GM10248 (cell line): ENCODE results near the gene RPL31.
"Not testable (repeated sequence)": the region's sequence is repeated elsewhere in the genome, so short reads cannot be mapped to it uniquely, and the experiment has no call there.

ENCODE experiments used
- CTCF ChIA-PET: fragments of 300-600 bp; sonication (Branson Sonifier 250); formaldehyde crosslinking; extraction: SDS; loops from one replicate; lab custom pipeline; 2021; ENCODE audit warnings: antibody characterized with exemption; lab: Yijun Ruan, JAX
- POLR2A ChIA-PET: fragments of 350-650 bp; sonication (Branson Sonifier 250); formaldehyde crosslinking; extraction: SDS; loops from one replicate; lab custom pipeline; 2020; ENCODE audit warnings: antibody characterized with exemption; lab: Yijun Ruan, JAX
- DNase-seq: peaks from one replicate; pipeline ENCODE4 v3.0.0; 2012; ENCODE audit errors: extremely low spot score
- CTCF ChIP-seq: IDR thresholded peaks from 2 replicates; pipeline ENCODE4 v1.5.1; 2012; ENCODE audit warnings: mild to moderate bottlenecking, low read depth; ENCODE audit errors: extremely low read depth, missing control alignments, control extremely low read depth

The RPL31 gene

GRCh38 chr2:101041413-101041812 is 39.3 kb downstream of the RPL31 start:
- no peak for TF ChIP-seq CTCF
- ChIA-PET POLR2A (no interaction called here), CTCF (interaction anchor here (0.7 kb wide), 1 partner anchor 43 kb away, joined by 3 read pairs; no protein-coding TSS in a partner anchor)
- DNase-seq = no peak

DNA sequence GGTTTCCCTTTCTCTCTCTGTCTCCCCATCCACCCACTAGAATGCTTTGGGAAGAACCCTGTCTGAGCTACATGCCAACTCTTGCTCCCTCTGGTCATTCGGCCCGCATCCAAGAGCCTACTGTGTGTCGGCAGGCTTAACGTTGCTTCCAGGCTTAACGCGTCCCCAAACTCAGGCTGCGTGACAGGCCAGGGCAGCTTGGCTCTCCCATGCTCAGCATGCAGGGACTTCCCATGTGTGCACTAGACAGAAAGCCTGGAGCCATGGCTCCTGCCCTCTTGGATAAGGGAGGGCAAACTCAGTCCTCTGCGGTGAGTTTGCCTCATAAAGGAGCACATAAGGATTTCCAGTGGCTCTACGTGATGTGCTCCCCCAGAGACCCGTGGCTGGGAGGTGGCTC is 43.2 kb downstream of the RPL31 start:
- DNase-seq = no peak
- TF ChIP-seq CTCF = no peak
- CTCF ChIA-PET = interaction anchor here (0.9 to 2.4 kb wide), 6 partner anchors 10 to 107 kb away, joined by 3 to 11 read pairs (median 4); no protein-coding TSS in a partner anchor
- POLR2A ChIA-PET = no interaction called here

- ChIA-PET POLR2A (no interaction called here), CTCF (interaction anchor here (0.7 to 3.3 kb wide), 4 partner anchors 11 to 105 kb away, joined by 3 to 14 read pairs (median 4); no protein-coding TSS in a partner anchor)
- no peak for TF ChIP-seq CTCF
- no peak for DNase-seq
Observed at GRCh38 chr2:101047075-101047766, 45.1 kb downstream of the RPL31 start.

DNA sequence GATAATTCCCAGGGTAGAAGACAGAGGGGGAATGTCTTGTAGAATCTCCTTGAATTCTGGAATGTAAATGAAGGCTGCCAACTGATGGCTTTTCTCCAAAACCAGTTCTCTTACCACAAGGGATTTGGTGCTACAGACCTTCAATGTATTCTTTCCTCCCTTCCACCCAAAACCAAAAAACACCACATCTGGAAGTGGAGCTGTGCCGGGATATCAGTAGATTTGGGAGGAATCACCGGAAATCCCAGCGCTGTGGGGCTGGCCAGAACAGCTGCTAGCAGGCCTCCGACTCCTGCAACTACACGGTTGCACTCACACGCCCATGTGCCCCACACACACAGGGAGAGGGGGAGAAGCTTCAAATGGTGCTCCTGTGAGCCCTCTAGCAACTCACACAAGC is 45.7 kb downstream of the RPL31 start:
- POLR2A ChIA-PET = no interaction called here
- CTCF ChIA-PET = interaction anchor here (0.7 to 3.3 kb wide), 3 partner anchors 12 to 105 kb away, joined by 4 to 14 read pairs (median 4); no protein-coding TSS in a partner anchor
- DNase-seq = no peak
- no peak for TF ChIP-seq CTCF

GRCh38 chr2:101048756-101049155 is 46.7 kb downstream of the RPL31 start:
- CTCF ChIA-PET = interaction anchor here (3.3 kb wide), 1 partner anchor 13 kb away, joined by 14 read pairs; no protein-coding TSS in a partner anchor
- POLR2A ChIA-PET = interaction anchor here (0.8 kb wide), 1 partner anchor 47 kb away, joined by 3 read pairs; the partner anchor contains the start of gene RPL31
- no peak for TF ChIP-seq CTCF
- DNase-seq = no peak

GRCh38 chr2:101050886-101051285 is 48.8 kb downstream of the RPL31 start:
- POLR2A ChIA-PET, DNase-seq: not testable (repeated sequence)
- CTCF ChIA-PET = interaction anchor here (1.2 to 3.2 kb wide), 3 partner anchors 13 to 102 kb away, joined by 3 to 11 read pairs (median 3); no protein-coding TSS in a partner anchor

- no peak for TF ChIP-seq CTCF
- POLR2A ChIA-PET = no interaction called here
- DNase-seq = no peak
- CTCF ChIA-PET = interaction anchor here (1.0 to 3.2 kb wide), 4 partner anchors 12 to 100 kb away, joined by 3 to 11 read pairs (median 3); no protein-coding TSS in a partner anchor
Observed at GRCh38 chr2:101052147-101052546, 50.1 kb downstream of the RPL31 start.
